GM18505 (cell line): Measurements from ENCODE around the gene EFS.

Source experiments
- ATAC-seq: cut with Tn5 transposase; IDR thresholded peaks from one replicate; pipeline ENCODE4 v1.9.1; 2021; ENCODE audit not compliant: unreplicated experiment
- POLR2A ChIP-seq: IDR thresholded peaks from 4 replicates; pipeline ENCODE4 v1.6.1; 2011; ENCODE audit warnings: borderline replicate concordance; ENCODE audit not compliant: insufficient read depth, insufficient read length; ENCODE audit errors: extremely low read depth

EFS gene, protein sequence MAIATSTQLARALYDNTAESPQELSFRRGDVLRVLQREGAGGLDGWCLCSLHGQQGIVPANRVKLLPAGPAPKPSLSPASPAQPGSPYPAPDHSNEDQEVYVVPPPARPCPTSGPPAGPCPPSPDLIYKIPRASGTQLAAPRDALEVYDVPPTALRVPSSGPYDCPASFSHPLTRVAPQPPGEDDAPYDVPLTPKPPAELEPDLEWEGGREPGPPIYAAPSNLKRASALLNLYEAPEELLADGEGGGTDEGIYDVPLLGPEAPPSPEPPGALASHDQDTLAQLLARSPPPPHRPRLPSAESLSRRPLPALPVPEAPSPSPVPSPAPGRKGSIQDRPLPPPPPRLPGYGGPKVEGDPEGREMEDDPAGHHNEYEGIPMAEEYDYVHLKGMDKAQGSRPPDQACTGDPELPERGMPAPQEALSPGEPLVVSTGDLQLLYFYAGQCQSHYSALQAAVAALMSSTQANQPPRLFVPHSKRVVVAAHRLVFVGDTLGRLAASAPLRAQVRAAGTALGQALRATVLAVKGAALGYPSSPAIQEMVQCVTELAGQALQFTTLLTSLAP

GRCh38 chr14:23365036-23365731 lies at the start of gene EFS:
Gene EFS, minus strand, starts transcription at chr14:23365172. Its CDS starts 147 bp downstream, at chr14:23365025.
- ATAC-seq, result no peak

DNA sequence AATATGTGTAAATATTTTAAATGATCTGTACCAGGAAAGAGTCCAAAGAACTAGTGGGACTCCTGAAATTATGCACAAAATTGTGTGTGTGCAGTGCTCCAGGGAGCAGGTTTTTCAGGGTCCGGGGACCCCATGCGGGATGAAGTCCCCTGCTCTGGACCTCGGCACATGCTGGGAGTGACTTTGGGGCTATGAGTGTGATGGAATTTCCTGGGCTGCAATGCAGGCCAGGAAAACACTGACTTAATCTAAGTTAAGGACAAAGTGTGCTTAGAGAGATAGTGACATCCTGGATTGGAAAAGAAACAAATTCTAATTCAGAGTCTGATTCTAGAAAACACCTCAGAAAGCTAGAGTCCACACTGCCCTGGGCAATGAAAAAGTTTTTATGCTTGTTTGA lies 49.3 kb upstream of the EFS start:
- ATAC-seq, result no peak
- TF ChIP-seq POLR2A, result no peak

More at GRCh38 chr14:23365036-23365731, at the start of gene EFS:
- no peak for TF ChIP-seq POLR2A

DNA sequence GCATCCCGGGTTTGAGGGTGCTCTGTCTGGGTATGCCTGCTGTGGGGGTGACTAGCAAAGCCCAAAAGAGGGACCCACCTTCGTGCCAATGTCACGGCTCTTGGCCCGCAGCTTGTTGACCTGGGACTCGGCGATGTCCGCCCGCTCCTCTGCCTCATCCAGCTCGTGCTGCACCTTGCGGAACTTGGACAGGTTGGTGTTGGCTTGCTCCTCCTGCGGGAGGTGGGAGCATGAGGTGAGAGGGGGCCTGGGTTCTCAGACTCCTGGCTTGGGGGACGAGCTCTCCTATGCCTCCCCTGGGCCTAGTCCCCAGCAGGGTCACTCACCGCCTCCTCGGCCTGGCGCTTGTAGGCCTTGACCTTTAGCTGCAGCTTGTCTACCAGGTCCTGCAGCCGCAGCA lies 48.7 kb upstream of the EFS start:
- no peak for ATAC-seq
- no peak for TF ChIP-seq POLR2A

DNA sequence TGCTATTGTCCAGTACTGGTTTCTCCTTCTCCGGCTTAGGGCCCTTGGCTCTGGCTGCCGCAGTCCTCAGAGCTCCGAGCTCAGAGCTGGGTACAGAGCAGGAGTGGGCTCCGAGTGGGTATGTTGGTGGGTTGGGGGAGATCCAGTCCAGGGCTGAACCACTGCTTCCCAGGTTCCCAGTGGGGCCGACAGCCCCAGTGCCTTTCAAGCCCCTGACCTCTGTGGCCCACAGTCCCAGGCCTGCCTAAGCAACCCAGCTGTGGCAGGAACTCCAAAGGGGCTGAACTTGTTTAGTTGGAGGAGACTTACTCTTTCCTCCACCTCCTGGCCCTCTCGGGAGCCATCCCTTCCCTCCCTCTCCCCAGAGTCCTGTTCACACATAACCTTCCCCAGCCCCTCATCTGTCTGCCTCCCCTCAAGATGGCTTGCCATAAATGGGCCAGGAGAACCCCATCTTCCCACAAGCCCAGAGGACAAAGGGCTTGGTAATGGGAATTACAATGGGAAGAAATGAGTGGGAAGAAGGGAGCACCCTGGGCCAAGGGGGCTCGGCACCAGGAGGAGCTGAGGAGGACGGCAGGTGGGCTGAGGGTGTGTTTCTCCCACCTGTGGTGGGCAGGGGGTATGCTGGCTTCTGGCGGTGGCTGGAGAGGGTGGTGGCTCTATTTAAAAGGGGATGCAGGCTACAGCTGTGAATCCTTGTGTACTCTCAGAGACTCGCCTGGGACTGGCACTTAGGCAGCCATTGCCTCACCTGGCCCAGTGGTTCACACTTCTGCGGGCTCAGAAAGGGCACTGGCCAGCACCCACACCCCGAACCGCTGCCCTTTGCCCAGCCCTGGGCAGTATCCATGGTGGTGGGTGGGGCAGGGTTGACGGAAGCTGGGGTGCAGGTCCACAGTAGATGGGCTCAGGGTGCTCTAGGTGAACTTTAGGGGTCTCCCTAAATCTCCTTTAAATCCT lies 46.9 kb upstream of the EFS start:
- ATAC-seq, result no peak
- TF ChIP-seq POLR2A, result no peak

GRCh38 chr14:23409966-23410635 lies 45.1 kb upstream of the EFS start:
- TF ChIP-seq POLR2A, result no peak
- no peak for ATAC-seq

GRCh38 chr14:23409475-23409874 lies 44.5 kb upstream of the EFS start:
- TF ChIP-seq POLR2A, result no peak
- ATAC-seq, result no peak

DNA sequence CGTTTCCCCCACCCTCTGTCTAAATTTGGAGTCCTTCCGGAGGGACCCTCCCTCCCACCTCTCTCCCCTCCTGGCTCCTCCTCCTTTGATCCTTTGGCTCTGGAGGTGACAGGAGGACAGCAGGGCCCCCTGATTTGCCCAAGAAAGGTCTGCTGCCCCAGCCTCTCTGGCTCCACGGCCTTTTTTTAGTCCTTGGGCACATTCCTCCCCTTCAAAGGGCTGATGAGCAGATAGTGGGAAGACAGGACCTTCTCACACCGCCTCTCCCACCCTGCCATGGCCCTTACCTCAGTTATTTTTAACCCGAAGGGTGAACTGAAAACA lies 43.3 kb upstream of the EFS start:
- ATAC-seq, result no peak
- TF ChIP-seq POLR2A, result no peak

DNA sequence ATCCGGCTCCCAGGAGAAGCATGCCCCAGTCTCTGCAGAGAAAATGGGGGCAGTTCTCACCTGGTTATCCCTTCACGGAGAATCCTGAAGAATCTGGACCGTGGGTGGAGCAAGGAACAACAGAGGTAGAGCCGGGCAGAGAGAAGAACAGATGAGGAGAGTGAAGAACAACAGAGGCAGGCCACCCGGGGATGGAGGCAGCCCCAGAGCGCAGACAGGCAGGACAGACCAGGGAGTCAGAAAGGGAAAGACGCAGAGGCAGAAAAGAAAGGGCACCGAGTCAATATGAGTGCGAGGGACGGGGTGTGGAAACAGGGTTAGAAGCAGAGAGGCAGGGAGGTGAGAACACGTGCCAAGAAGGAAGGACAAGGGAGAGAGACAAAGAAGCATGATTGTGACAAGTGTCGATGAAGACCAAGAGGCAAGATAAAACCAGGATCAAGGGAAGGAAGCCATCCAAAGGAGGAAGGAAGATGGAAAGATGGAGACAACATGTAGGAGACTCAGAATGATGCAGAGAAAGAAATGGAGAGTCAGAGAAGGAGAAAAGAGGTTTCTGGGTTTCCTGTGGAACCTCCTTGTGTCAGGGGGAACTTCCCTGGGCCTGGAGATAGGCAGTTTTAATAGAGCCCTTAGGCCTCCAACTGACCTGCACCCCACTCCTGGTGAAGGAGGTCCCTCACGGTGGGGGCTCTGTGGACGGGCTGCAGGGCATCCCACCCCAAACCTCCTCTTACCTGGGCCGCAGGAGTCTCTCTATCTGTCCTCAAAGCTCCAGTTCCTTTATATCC lies 42.7 kb upstream of the EFS start, which contains the start of gene MYH6:
TSS of gene MYH6 (minus strand) at position 758 of the 791 bp plus-strand sequence. CDS start 1,050 bp downstream, outside the sequence.
- no peak for TF ChIP-seq POLR2A
- ATAC-seq, result no peak

GRCh38 chr14:23406725-23407355 lies 41.9 kb upstream of the EFS start:
- no peak for TF ChIP-seq POLR2A
- ATAC-seq, result no peak

- no peak for ATAC-seq
- no peak for TF ChIP-seq POLR2A
Observed at GRCh38 chr14:23406244-23406643, 41.3 kb upstream of the EFS start.

GRCh38 chr14:23405516-23406025 lies 40.6 kb upstream of the EFS start:
- no peak for ATAC-seq
- TF ChIP-seq POLR2A, result no peak
